IMR-90 (cell line): ENCODE results near the gene ARHGAP23.

Experiments used
- CEBPB ChIP-seq: IDR thresholded peaks from 2 replicates; pipeline ENCODE4 v1.6.1; 2012; ENCODE audit warnings: low read depth, low read length, improper control_type of control experiment
- CHD1 ChIP-seq: IDR thresholded peaks from 2 replicates; pipeline ENCODE4 v1.6.1; 2012; ENCODE audit warnings: low read depth, low read length, improper control_type of control experiment
- CTCF ChIP-seq: conservative IDR thresholded peaks from 2 replicates; pipeline ENCODE4 v1.5.1; 2012; ENCODE audit warnings: mild to moderate bottlenecking, low read depth, low read length, improper control_type of control experiment
- ELK1 ChIP-seq: fragments of 150-350 bp; IDR thresholded peaks from 2 replicates; pipeline ENCODE4 v1.6.1; 2016; ENCODE audit warnings: low read depth, mild to moderate bottlenecking, low read length, moderate library complexity, borderline replicate concordance
- MAZ ChIP-seq: IDR thresholded peaks from 2 replicates; pipeline ENCODE4 v1.6.1; 2012; ENCODE audit warnings: low read depth, mild to moderate bottlenecking, low read length, improper control_type of control experiment, moderate library complexity, borderline replicate concordance
- POLR2A ChIP-seq: IDR thresholded peaks from 2 replicates; pipeline ENCODE4 v1.6.1; 2012; ENCODE audit warnings: mild to moderate bottlenecking, low read depth, low read length
- RAD21 ChIP-seq: IDR thresholded peaks from 2 replicates; pipeline ENCODE4 v1.6.1; 2012; ENCODE audit warnings: low read length, improper control_type of control experiment
- RFX5 ChIP-seq: IDR thresholded peaks from 2 replicates; pipeline ENCODE4 v1.8.0; 2012; ENCODE audit warnings: low read depth, mild to moderate bottlenecking, low read length, moderate library complexity
- SMC3 ChIP-seq: fragments of 150-350 bp; IDR thresholded peaks from 2 replicates; pipeline ENCODE4 v1.6.1; 2016; ENCODE audit warnings: low read depth, mild to moderate bottlenecking, antibody characterized with exemption, low read length, moderate library complexity
- USF2 ChIP-seq: fragments of 150-350 bp; IDR thresholded peaks from 2 replicates; pipeline ENCODE4 v1.6.1; 2017; ENCODE audit warnings: mild to moderate bottlenecking, antibody characterized with exemption, low read length, low read depth

DNA sequence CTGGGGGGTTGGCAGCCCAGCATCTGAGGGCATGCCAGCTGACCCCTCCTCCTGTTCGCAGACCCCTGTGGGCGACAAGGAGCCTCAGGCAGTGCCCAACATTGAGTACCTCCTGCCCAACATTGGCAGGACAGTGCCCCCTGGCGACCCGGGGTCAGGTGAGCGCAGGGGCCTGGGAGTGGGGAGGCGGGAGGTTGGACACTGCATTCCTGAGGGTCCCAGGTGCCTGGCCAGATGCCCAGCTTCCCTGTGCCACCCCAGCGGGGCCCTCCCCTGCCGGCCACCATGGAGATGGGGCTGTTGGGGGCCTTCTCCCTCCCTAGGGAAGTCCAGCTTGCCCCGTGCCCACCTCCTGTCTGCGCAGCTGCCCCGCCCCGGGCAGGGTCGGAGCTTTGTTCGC, 70.1 kb downstream of the ARHGAP23 start:
- TF ChIP-seq CTCF (no peak), RAD21 (no peak), POLR2A (no peak), CHD1 (no peak), CEBPB (no peak), MAZ (no peak), ELK1 (no peak), USF2 (no peak), RFX5 (no peak), SMC3 (no peak)
